Neural crest cell (in vitro differentiated cells): ENCODE data around the gene ME2. TPM values are rescaled to one million over a fixed set of nuclear protein-coding genes. Genes with fewer than 3 reads are reported as not detected.
A peak's percentile ranks its signal among the peaks of the same experiment; 100 is the strongest.
"Not testable (repeated sequence)": the region's sequence is repeated elsewhere in the genome, so short reads cannot be mapped to it uniquely, and the experiment has no call there.

Experiments used
- DNase-seq: peaks from one replicate; pipeline ENCODE4 v3.0.0; 2021; ENCODE audit warnings: low read depth, mixed read lengths, low spot score
- H3K27ac Mint-ChIP-seq: one replicate; pipeline ENCODE4 v1.8.0; 2021; ENCODE audit warnings: mild to moderate bottlenecking, mixed read lengths; ENCODE audit not compliant: unreplicated experiment
- H3K27me3 Mint-ChIP-seq: 2 replicates; pipeline ENCODE4 v1.8.0; 2021; ENCODE audit warnings: low read depth, mild to moderate bottlenecking, mixed read lengths
- H3K36me3 Mint-ChIP-seq: 2 replicates; pipeline ENCODE4 v1.8.0; 2021; ENCODE audit warnings: low read depth, mild to moderate bottlenecking, mixed read lengths
- H3K4me1 Mint-ChIP-seq: 2 replicates; pipeline ENCODE4 v1.8.0; 2021; ENCODE audit warnings: mixed read lengths
- H3K4me3 Mint-ChIP-seq: one replicate; pipeline ENCODE4 v1.8.0; 2021; ENCODE audit warnings: mild to moderate bottlenecking, mixed read lengths
- H3K9me3 Mint-ChIP-seq: 2 replicates; pipeline ENCODE4 v1.8.0; 2021; ENCODE audit warnings: mixed read lengths
- long read RNA-seq: library from polyadenylated mRNA; unstranded; transcript quantifications from one replicate; pipeline ENCODE4 v2.0.0, GENCODE V29; 2020
- total RNA-seq: library from RNA; stranded (reverse); gene quantifications from 2 replicates; pipeline ENCODE4 v1.2.1, GENCODE V29; 2021
- TF ChIP-seq, protein P1 (sequence below): fragments of 200-600 bp; sonication (generic); conservative IDR thresholded peaks from 2 replicates; pipeline ENCODE4 v1.5.0; 2021; ENCODE audit warnings: antibody characterized with exemption, mild to moderate bottlenecking

ME2 gene
- 55.8 and 60.4 TPM in 2 replicates for total RNA-seq
- long read RNA-seq, full-length matches to known transcripts: 7 of 15 reads
- long read RNA-seq, partial matches to known transcripts: 6 of 15 reads
- long read RNA-seq, other reads (novel, unspliced or antisense): 2 of 15 reads

DNA sequence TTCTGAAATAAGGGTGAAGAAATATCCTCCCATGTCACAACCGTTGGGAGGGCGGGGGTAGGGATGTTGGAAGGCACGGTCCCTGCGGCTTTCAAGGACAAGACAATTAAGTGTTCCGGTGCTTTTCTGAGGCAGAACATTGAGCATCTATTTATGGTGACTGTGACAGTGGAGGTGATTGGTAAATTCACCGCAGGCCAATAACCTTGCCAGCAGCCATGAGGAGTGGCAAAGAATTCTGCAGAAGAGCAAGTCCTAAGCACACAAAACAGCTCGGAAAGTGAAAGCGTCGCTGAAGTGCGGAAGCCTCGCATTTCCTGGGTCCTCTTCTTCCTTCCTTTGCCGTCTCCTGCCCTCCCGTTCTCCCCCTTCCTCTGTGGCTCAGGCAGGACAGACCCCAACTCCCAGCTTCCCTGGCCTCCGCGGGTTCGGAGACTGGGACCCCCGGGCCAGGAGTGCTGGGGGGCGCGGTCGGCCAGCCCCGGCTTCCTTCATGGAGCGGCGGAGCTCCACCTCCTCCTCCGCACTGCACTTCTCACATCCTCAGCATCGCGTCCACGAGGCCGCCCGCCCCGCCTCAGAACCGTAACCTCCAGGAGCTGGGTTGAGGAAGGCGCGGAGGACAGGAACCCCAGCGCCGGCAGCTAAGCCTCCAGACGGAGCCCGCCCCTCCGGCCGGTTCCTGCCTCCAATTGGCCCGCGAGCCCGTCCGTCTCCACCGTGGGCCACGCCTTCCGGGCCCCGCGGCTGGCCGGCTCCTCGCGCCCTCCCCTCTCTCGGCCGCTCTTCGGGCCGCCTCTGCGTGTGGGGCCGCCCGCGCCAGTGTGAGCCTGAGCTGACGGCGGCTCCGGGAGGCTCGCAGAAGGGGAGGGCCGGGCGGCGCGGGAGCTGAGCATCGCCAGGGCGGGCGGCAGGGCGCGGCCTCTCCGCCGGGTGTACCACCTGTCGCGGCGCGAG is at the start of gene ME2:
ME2 (plus strand) TSS at position 774 of the 957 bp plus-strand sequence. CDS start 16,703 bp downstream, outside the sequence.
- H3K36me3 Mint-ChIP-seq: no peaks in the 10 kb centered on the region
- TF ChIP-seq, protein P1, sequence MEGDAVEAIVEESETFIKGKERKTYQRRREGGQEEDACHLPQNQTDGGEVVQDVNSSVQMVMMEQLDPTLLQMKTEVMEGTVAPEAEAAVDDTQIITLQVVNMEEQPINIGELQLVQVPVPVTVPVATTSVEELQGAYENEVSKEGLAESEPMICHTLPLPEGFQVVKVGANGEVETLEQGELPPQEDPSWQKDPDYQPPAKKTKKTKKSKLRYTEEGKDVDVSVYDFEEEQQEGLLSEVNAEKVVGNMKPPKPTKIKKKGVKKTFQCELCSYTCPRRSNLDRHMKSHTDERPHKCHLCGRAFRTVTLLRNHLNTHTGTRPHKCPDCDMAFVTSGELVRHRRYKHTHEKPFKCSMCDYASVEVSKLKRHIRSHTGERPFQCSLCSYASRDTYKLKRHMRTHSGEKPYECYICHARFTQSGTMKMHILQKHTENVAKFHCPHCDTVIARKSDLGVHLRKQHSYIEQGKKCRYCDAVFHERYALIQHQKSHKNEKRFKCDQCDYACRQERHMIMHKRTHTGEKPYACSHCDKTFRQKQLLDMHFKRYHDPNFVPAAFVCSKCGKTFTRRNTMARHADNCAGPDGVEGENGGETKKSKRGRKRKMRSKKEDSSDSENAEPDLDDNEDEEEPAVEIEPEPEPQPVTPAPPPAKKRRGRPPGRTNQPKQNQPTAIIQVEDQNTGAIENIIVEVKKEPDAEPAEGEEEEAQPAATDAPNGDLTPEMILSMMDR: no peak
- no peaks in the 10 kb centered on the region for H3K9me3 Mint-ChIP-seq
- peak within 1 kb of the TSS; percentile 95 for H3K4me3 Mint-ChIP-seq
- H3K27me3 Mint-ChIP-seq: no peaks in the 10 kb centered on the region
- DNase-seq: peak; percentile 92
- H3K27ac Mint-ChIP-seq: peak within 1 kb of the TSS; percentile 99
- H3K4me1 Mint-ChIP-seq: peaks cover 37% of the 10 kb centered on the region

DNA sequence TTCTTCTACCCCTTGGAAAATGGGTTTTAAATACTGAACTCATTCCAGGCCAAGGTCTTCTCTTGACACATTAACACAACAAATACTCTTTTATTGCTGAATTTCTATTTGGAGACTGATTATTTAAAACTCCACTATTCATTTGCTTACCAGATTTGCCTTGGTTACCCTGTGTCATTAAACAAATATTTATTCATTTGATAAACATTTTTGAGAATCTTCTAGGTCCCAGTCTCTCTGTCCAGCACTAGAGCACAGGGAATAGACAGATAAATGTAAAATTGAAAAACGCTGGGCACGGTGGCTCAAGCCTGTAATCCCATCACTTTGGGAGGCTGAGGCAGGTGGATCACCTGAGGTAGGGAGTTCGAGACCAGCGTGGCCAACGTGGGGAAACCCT is 49.3 kb upstream of the ME2 start:
- no peaks in the 10 kb centered on the region for H3K9me3 Mint-ChIP-seq
- H3K4me3 Mint-ChIP-seq: no peak overlapping the region
- H3K27me3 Mint-ChIP-seq: no peaks in the 10 kb centered on the region

DNA sequence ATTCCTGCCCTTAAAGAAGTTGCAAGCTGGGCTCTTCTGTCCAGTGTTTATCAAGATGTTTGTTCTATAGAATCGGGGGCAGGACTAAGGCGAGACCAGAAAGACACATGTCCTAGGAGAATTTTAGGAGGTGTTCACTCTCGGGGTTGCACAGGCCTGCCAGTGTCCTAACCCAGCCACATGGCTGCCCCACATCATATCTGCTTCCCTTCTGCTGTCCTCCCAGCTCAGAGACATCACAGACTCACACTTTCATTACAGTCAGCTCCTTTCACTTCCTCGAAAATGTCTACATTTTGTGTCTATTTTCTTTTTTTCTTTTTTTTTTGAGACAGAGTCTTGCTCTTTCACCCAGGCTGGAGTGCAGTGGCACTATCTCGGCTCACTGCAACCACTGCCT is 48.4 kb upstream of the ME2 start:
- no peak overlapping the region for H3K4me3 Mint-ChIP-seq
- H3K36me3 Mint-ChIP-seq: no peaks in the 10 kb centered on the region
- TF ChIP-seq, protein P1: no peak
- H3K4me1 Mint-ChIP-seq: no peaks in the 10 kb centered on the region
- no peak overlapping the region for H3K27ac Mint-ChIP-seq
- no peaks in the 10 kb centered on the region for H3K9me3 Mint-ChIP-seq
- no peaks in the 10 kb centered on the region for H3K27me3 Mint-ChIP-seq
- no peak for DNase-seq

More for the DNA sequence above, 49.3 kb upstream of the ME2 start:
- TF ChIP-seq, protein P1: no peak
- Mint-ChIP-seq H3K4me1 (no peaks in the 10 kb centered on the region), H3K36me3 (no peaks in the 10 kb centered on the region), H3K27ac (no peak overlapping the region)
- DNase-seq: no peak

DNA sequence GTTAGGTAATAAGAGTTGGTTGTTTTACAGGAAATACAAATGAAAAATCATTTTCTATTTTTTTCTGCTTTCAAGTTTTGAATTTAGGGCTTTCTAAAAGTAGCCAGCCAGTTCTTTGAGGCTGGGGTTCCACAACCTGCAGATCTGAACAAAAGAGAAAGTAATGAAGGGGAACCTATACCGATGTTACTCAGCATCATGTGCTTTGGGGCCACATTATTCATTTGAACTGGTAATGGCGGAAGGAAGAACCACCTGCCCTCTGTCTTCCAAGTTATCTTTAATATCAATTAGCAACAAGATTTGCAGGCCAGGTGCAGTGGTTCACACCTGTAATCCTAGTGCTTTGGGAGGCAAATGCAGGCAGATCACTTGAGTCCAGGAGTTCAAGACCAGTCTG is 46.2 kb upstream of the ME2 start:
- no peak for DNase-seq
- H3K36me3 Mint-ChIP-seq: no peaks in the 10 kb centered on the region
- H3K4me1 Mint-ChIP-seq: no peaks in the 10 kb centered on the region
- H3K27me3 Mint-ChIP-seq: no peaks in the 10 kb centered on the region
- TF ChIP-seq, protein P1: no peak
- no peak overlapping the region for H3K4me3 Mint-ChIP-seq
- H3K9me3 Mint-ChIP-seq: no peaks in the 10 kb centered on the region
- H3K27ac Mint-ChIP-seq: no peak overlapping the region

DNA sequence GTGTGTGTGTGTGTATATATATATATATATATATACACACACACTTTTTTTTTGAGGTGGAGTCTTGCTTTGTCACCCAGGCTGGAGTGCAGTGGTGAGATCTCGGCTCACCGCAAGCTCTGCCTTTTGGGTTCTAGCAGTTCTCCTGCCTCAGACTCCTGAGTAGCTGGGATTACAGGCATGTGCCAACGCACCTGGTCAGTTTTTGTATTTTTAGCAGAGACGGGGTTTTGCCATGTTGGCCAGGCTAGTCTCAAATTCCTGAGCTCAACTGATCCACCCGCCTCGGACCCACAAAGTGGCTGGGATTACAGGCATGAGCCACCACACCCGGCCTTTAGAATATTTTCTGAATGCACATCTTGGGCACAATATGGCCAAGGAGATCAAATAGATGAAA is 45.4 kb upstream of the ME2 start:
- DNase-seq, H3K27ac Mint-ChIP-seq, H3K4me3 Mint-ChIP-seq, H3K9me3 Mint-ChIP-seq, H3K36me3 Mint-ChIP-seq, H3K4me1 Mint-ChIP-seq, H3K27me3 Mint-ChIP-seq: not testable (repeated sequence)

DNA sequence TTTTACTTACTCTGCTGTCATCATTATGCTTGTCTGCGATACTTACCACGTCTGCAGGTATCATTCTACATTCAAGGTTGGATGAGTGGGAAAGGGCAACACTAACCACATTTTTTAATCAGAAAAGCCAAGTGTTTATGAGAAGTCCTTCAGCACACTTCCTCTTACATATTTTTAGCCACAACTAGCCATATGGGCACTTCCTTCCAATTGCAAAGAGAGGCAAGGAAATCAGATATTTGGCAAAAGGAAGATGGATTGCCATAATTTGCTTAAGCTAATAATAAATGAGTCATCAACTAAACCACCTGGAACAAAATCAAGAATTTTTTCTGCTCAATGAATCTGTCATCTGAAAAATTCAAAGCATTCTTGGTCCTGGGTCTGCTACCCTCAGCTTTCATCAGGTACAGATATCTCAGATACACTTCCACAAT is 42.4 kb upstream of the ME2 start:
- no peaks in the 10 kb centered on the region for H3K9me3 Mint-ChIP-seq
- H3K4me1 Mint-ChIP-seq: peaks cover 7% of the 10 kb centered on the region
- H3K27ac Mint-ChIP-seq: no peak overlapping the region
- no peak overlapping the region for H3K4me3 Mint-ChIP-seq
- TF ChIP-seq, protein P1: no peak
- H3K36me3 Mint-ChIP-seq: no peaks in the 10 kb centered on the region
- DNase-seq: no peak
- H3K27me3 Mint-ChIP-seq: no peaks in the 10 kb centered on the region
